Cardiac muscle cell (in vitro differentiated cells and primary cell): ENCODE results near the gene SPTAN1. TPM values are rescaled to one million over a fixed set of nuclear protein-coding genes. Genes with fewer than 3 reads are reported as not detected.

Experiments used
- DNase-seq, 2 donors: peaks; one replicate each; pipeline versions ENCODE4 v3.0.0 to v3.0.0-alpha.2; 2010 to 2017; ENCODE audit warnings: low read depth in 1 of 2, low spot score in 1 of 2
- H3K27ac ChIP-seq: fragments of 200-600 bp; sonication (generic); 2 replicates; pipeline ENCODE4 v1.5.1; 2016
- H3K27me3 ChIP-seq: fragments of 200-600 bp; sonication (generic); 2 replicates; pipeline ENCODE4 v1.6.0; 2016; ENCODE audit warnings: control low read depth
- H3K36me3 ChIP-seq: fragments of 200-600 bp; sonication (generic); 2 replicates; pipeline ENCODE4 v1.5.1; 2016; ENCODE audit warnings: control low read depth
- H3K4me1 ChIP-seq: fragments of 200-600 bp; sonication (generic); 2 replicates; pipeline ENCODE4 v1.8.1; 2017; ENCODE audit warnings: low read depth, mild to moderate bottlenecking, mixed run types
- H3K4me3 ChIP-seq: fragments of 200-600 bp; sonication (generic); 2 replicates; pipeline ENCODE4 v1.5.1; 2016; ENCODE audit warnings: mild to moderate bottlenecking
- H3K9me3 ChIP-seq: fragments of 200-600 bp; sonication (generic); 2 replicates; pipeline ENCODE4 v1.5.1; 2017; ENCODE audit warnings: low read depth, mild to moderate bottlenecking, control low read depth
- CTCF ChIP-seq: IDR thresholded peaks from 2 replicates; pipeline ENCODE4 v1.5.1; 2012; ENCODE audit warnings: low read depth, mild to moderate bottlenecking, low read length
- polyA plus RNA-seq: library from polyadenylated mRNA; unstranded; fragments of >200 nt; fragmentation: Nextera tagmentation; extraction: Ambion mirVana; gene quantifications from 2 replicates; pipeline ENCODE4 v1.2.1, GENCODE V29; 2016
- total RNA-seq: library from RNA; depleted of rRNA; stranded (reverse); fragments of >200 nt; gene quantifications from 2 replicates; pipeline ENCODE4 v1.2.3, GENCODE V29; 2016

The SPTAN1 gene
- total and polyA plus RNA-seq, 2 experiments from 2014 or later, result 118 to 227 TPM

- Histone ChIP-seq H3K4me1 (no peaks in the 10 kb centered on the region), H3K9me3 (no peaks in the 10 kb centered on the region), H3K27ac (no peak overlapping the region), H3K4me3 (no peak overlapping the region), H3K36me3 (peaks cover 38% of the 10 kb centered on the region), H3K27me3 (no peaks in the 10 kb centered on the region)
- DNase-seq, result no peak
- no peak for TF ChIP-seq CTCF
Measured at GRCh38 chr9:128565578-128565977, 13.2 kb downstream of the SPTAN1 start.

GRCh38 chr9:128568470-128569078 lies 16.2 kb downstream of the SPTAN1 start:
- Histone ChIP-seq H3K27ac (no peak overlapping the region), H3K4me1 (no peaks in the 10 kb centered on the region), H3K27me3 (no peaks in the 10 kb centered on the region), H3K36me3 (peaks cover 49% of the 10 kb centered on the region), H3K4me3 (no peak overlapping the region), H3K9me3 (no peaks in the 10 kb centered on the region)
- no peak for DNase-seq
- no peak for TF ChIP-seq CTCF

GRCh38 chr9:128575469-128575868 lies 23.1 kb downstream of the SPTAN1 start:
- no peak for TF ChIP-seq CTCF
- no peak for DNase-seq
- Histone ChIP-seq H3K27me3 (no peaks in the 10 kb centered on the region), H3K36me3 (peaks cover 70% of the 10 kb centered on the region), H3K4me3 (no peak overlapping the region), H3K27ac (no peak overlapping the region), H3K4me1 (no peaks in the 10 kb centered on the region), H3K9me3 (no peaks in the 10 kb centered on the region)

- Histone ChIP-seq H3K9me3 (no peaks in the 10 kb centered on the region), H3K4me3 (no peak overlapping the region), H3K36me3 (peaks cover 71% of the 10 kb centered on the region), H3K27ac (no peak overlapping the region), H3K27me3 (no peaks in the 10 kb centered on the region), H3K4me1 (no peaks in the 10 kb centered on the region)
- no peak for DNase-seq
- no peak for TF ChIP-seq CTCF
Measured at GRCh38 chr9:128575916-128576315, 23.5 kb downstream of the SPTAN1 start.

- no peaks in the 10 kb centered on the region for H3K9me3 ChIP-seq
- TF ChIP-seq CTCF, result no peak
Measured at GRCh38 chr9:128577206-128577605, 24.8 kb downstream of the SPTAN1 start.

GRCh38 chr9:128579194-128579593 lies 26.8 kb downstream of the SPTAN1 start:
- DNase-seq, result no peak
- Histone ChIP-seq H3K27me3 (no peaks in the 10 kb centered on the region), H3K9me3 (no peaks in the 10 kb centered on the region), H3K27ac (no peak overlapping the region), H3K4me3 (no peak overlapping the region), H3K36me3 (peaks cover 92% of the 10 kb centered on the region), H3K4me1 (no peaks in the 10 kb centered on the region)
- no peak for TF ChIP-seq CTCF

More at GRCh38 chr9:128577206-128577605, 24.8 kb downstream of the SPTAN1 start:
- no peak overlapping the region for H3K4me3 ChIP-seq
- H3K36me3 ChIP-seq, result peaks cover 79% of the 10 kb centered on the region
- DNase-seq, result no peak
- H3K27ac ChIP-seq, result no peak overlapping the region
- no peaks in the 10 kb centered on the region for H3K27me3 ChIP-seq
- no peaks in the 10 kb centered on the region for H3K4me1 ChIP-seq
